HCT116 (cell line): ENCODE data around the gene PCDHA3.

Source experiments
- CEBPB ChIP-seq: IDR thresholded peaks from 2 replicates; pipeline ENCODE4 v1.6.1; 2012; ENCODE audit warnings: low read depth
- JUND ChIP-seq: IDR thresholded peaks from 2 replicates; pipeline ENCODE4 v1.6.1; 2012
- POLR2A ChIP-seq: IDR thresholded peaks from 2 replicates; pipeline ENCODE4 v1.7.0; 2011; ENCODE audit warnings: borderline replicate concordance; ENCODE audit not compliant: insufficient read depth, insufficient read length; ENCODE audit errors: extremely low read depth
- POLR2AphosphoS5 ChIP-seq: IDR thresholded peaks from 2 replicates; pipeline ENCODE4 v1.6.1; 2011; ENCODE audit warnings: mild to moderate bottlenecking, low read depth, low read length, moderate library complexity
- ZFX ChIP-seq: fragments of 450-650 bp; IDR thresholded peaks from 2 replicates; pipeline ENCODE4 v1.6.1; 2017
- TF ChIP-seq, protein P1 (sequence below), 3 experiments: fragments of 200-600 bp in 1 of 3; sonication (generic) in 1 of 3; IDR thresholded peaks in 2 of 3; conservative IDR thresholded peaks in 1 of 3; 2 replicates each; pipeline ENCODE4 v1.5.1; 2012 to 2017; ENCODE audit warnings: low read depth in 2 of 3, low read length in 2 of 3, antibody characterized with exemption in 1 of 3, borderline replicate concordance in 1 of 3, control low read depth in 1 of 3, mild to moderate bottlenecking in 1 of 3, mixed read lengths in 1 of 3, mixed run types in 1 of 3, moderate library complexity in 1 of 3; ENCODE audit not compliant: insufficient read depth in 1 of 3
- TF ChIP-seq, protein P2 (sequence below): IDR thresholded peaks from 2 replicates; pipeline ENCODE4 v1.6.1; 2012; ENCODE audit warnings: low read depth
- TF ChIP-seq, protein P3 (sequence below): IDR thresholded peaks from 2 replicates; pipeline ENCODE4 v1.6.1; 2012

DNA sequence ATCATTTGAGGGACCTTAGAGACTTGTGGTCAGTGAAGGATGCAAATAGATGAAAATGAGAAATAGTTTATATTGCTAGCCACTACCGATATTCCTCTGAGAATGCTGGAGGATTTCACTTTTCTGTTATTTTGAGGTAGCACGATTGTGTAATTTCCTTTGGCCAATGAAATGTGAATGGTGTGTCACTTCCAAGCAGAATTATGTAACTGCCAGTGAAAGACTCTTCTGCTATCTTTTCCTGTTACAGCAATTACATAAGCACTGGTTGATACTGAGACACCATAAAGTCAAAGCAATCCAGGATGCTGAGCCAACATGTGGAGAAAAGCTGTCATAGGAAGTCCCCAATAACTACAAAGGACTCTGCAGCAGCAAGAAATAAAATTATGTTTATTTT is 9.8 kb upstream of the PCDHA3 start:
- TF ChIP-seq, protein P1, sequence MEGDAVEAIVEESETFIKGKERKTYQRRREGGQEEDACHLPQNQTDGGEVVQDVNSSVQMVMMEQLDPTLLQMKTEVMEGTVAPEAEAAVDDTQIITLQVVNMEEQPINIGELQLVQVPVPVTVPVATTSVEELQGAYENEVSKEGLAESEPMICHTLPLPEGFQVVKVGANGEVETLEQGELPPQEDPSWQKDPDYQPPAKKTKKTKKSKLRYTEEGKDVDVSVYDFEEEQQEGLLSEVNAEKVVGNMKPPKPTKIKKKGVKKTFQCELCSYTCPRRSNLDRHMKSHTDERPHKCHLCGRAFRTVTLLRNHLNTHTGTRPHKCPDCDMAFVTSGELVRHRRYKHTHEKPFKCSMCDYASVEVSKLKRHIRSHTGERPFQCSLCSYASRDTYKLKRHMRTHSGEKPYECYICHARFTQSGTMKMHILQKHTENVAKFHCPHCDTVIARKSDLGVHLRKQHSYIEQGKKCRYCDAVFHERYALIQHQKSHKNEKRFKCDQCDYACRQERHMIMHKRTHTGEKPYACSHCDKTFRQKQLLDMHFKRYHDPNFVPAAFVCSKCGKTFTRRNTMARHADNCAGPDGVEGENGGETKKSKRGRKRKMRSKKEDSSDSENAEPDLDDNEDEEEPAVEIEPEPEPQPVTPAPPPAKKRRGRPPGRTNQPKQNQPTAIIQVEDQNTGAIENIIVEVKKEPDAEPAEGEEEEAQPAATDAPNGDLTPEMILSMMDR (IDR thresholded peaks at IDR 0.05 in 2 of 3, conservative IDR thresholded peaks at IDR 0.05 in 1 of 3; ENCODE audit: borderline replicate concordance in 1 of 3, insufficient read depth in 1 of 3, low read depth in 2 of 3, low read length in 2 of 3), result no peak
- TF ChIP-seq, protein P2, sequence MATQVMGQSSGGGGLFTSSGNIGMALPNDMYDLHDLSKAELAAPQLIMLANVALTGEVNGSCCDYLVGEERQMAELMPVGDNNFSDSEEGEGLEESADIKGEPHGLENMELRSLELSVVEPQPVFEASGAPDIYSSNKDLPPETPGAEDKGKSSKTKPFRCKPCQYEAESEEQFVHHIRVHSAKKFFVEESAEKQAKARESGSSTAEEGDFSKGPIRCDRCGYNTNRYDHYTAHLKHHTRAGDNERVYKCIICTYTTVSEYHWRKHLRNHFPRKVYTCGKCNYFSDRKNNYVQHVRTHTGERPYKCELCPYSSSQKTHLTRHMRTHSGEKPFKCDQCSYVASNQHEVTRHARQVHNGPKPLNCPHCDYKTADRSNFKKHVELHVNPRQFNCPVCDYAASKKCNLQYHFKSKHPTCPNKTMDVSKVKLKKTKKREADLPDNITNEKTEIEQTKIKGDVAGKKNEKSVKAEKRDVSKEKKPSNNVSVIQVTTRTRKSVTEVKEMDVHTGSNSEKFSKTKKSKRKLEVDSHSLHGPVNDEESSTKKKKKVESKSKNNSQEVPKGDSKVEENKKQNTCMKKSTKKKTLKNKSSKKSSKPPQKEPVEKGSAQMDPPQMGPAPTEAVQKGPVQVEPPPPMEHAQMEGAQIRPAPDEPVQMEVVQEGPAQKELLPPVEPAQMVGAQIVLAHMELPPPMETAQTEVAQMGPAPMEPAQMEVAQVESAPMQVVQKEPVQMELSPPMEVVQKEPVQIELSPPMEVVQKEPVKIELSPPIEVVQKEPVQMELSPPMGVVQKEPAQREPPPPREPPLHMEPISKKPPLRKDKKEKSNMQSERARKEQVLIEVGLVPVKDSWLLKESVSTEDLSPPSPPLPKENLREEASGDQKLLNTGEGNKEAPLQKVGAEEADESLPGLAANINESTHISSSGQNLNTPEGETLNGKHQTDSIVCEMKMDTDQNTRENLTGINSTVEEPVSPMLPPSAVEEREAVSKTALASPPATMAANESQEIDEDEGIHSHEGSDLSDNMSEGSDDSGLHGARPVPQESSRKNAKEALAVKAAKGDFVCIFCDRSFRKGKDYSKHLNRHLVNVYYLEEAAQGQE, result no peak
- TF ChIP-seq POLR2AphosphoS5 (no peak), ZFX (no peak), JUND (no peak), CEBPB (no peak), POLR2A (no peak)
- TF ChIP-seq, protein P3, sequence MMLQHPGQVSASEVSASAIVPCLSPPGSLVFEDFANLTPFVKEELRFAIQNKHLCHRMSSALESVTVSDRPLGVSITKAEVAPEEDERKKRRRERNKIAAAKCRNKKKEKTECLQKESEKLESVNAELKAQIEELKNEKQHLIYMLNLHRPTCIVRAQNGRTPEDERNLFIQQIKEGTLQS, result no peak
